ENCODE data around the gene RPL7L1.

Gene RPL7L1

GRCh38 chr6:42936398-42936797, 57.0 kb downstream of the RPL7L1 start:
- DNase-seq: no peak

- DNase-seq: no peak
Observed at GRCh38 chr6:42937548-42938427, 58.4 kb downstream of the RPL7L1 start.

GRCh38 chr6:42938428-42938796, 59.0 kb downstream of the RPL7L1 start:
- DNase-seq: no peak

GRCh38 chr6:42938987-42939809, 59.8 kb downstream of the RPL7L1 start:
- DNase-seq: no peak

All from hematopoietic multipotent progenitor cell treated with erythropoietin and hydrocortisone succinate and interleukin-3 and kit ligand, for 6 days (in vitro differentiated cells).